ENCODE results near the gene FOXO3. TPM values are rescaled to one million over a fixed set of nuclear protein-coding genes. Genes with fewer than 3 reads are reported as not detected.
A peak's percentile ranks its signal among the peaks of the same experiment; 100 is the strongest.

Gene FOXO3
- polyA plus RNA-seq, 1 of the 3 experiments (the other 2 are of a cell fraction), result 8.1 TPM

- TF ChIP-seq PBX3 (IDR thresholded peaks at IDR 0.05), result peak; percentile 99
- TF ChIP-seq FOSL2 (IDR thresholded peaks at IDR 0.05; ENCODE audit: borderline replicate concordance, low read depth), result 0 out of 2 replicates have a peak, but pooled peaks have one; percentile 16
- no peak for TF ChIP-seq GABPA (IDR thresholded peaks at IDR 0.05; ENCODE audit: low read depth)
- TF ChIP-seq TCF12 (IDR thresholded peaks at IDR 0.05), result peak; percentile 18; the same call in 1 of the 2 replicates
- TF ChIP-seq, protein P1, sequence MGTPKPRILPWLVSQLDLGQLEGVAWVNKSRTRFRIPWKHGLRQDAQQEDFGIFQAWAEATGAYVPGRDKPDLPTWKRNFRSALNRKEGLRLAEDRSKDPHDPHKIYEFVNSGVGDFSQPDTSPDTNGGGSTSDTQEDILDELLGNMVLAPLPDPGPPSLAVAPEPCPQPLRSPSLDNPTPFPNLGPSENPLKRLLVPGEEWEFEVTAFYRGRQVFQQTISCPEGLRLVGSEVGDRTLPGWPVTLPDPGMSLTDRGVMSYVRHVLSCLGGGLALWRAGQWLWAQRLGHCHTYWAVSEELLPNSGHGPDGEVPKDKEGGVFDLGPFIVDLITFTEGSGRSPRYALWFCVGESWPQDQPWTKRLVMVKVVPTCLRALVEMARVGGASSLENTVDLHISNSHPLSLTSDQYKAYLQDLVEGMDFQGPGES (IDR thresholded peaks at IDR 0.05; ENCODE audit: low read depth, low read length), result 0 out of 2 replicates have a peak, but pooled peaks have one; percentile 27
- 0 out of 2 replicates have a peak, but pooled peaks have one; percentile 11 for TF ChIP-seq ELF1 (IDR thresholded peaks at IDR 0.05)
- TF ChIP-seq MEF2A (IDR thresholded peaks at IDR 0.05; ENCODE audit: borderline replicate concordance, low read depth), result no peak
- TF ChIP-seq TEAD4 (IDR thresholded peaks at IDR 0.05; ENCODE audit: borderline replicate concordance, insufficient read depth), result no peak
- no peak for TF ChIP-seq CTCF (IDR thresholded peaks at IDR 0.05)
- TF ChIP-seq, protein P2, sequence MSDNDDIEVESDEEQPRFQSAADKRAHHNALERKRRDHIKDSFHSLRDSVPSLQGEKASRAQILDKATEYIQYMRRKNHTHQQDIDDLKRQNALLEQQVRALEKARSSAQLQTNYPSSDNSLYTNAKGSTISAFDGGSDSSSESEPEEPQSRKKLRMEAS (IDR thresholded peaks at IDR 0.05; ENCODE audit: low read depth), result peak; percentile 88
- no peak; the same call in 1 of the 2 replicates for TF ChIP-seq MXI1 (IDR thresholded peaks at IDR 0.05; ENCODE audit: low read depth, low read length)
- peak; percentile 81 for TF ChIP-seq RFX5 (IDR thresholded peaks at IDR 0.05; ENCODE audit: low read length)
- no peak for TF ChIP-seq EP300 (IDR thresholded peaks at IDR 0.05; ENCODE audit: borderline replicate concordance in 1 of 2, low read depth in 1 of 2, low read length in 1 of 2)
- no peak for TF ChIP-seq GATA2 (CRISPR knock-in tag; IDR thresholded peaks at IDR 0.05)
- TF ChIP-seq SMC3 (IDR thresholded peaks at IDR 0.05; ENCODE audit: low read depth, low read length), result peak; percentile 28; the same call in 1 of the 2 replicates
- no peak for TF ChIP-seq FOXM1 (IDR thresholded peaks at IDR 0.05; ENCODE audit: low read depth)
- no peak for TF ChIP-seq RXRA (IDR thresholded peaks at IDR 0.05; ENCODE audit: borderline replicate concordance, low read depth)
- peak; percentile 69 for TF ChIP-seq CHD2 (IDR thresholded peaks at IDR 0.05; ENCODE audit: low read length, partially characterized antibody)
- TF ChIP-seq, protein P3, sequence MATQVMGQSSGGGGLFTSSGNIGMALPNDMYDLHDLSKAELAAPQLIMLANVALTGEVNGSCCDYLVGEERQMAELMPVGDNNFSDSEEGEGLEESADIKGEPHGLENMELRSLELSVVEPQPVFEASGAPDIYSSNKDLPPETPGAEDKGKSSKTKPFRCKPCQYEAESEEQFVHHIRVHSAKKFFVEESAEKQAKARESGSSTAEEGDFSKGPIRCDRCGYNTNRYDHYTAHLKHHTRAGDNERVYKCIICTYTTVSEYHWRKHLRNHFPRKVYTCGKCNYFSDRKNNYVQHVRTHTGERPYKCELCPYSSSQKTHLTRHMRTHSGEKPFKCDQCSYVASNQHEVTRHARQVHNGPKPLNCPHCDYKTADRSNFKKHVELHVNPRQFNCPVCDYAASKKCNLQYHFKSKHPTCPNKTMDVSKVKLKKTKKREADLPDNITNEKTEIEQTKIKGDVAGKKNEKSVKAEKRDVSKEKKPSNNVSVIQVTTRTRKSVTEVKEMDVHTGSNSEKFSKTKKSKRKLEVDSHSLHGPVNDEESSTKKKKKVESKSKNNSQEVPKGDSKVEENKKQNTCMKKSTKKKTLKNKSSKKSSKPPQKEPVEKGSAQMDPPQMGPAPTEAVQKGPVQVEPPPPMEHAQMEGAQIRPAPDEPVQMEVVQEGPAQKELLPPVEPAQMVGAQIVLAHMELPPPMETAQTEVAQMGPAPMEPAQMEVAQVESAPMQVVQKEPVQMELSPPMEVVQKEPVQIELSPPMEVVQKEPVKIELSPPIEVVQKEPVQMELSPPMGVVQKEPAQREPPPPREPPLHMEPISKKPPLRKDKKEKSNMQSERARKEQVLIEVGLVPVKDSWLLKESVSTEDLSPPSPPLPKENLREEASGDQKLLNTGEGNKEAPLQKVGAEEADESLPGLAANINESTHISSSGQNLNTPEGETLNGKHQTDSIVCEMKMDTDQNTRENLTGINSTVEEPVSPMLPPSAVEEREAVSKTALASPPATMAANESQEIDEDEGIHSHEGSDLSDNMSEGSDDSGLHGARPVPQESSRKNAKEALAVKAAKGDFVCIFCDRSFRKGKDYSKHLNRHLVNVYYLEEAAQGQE (IDR thresholded peaks at IDR 0.05; ENCODE audit: low read depth, low read length), result no peak
- no peak for TF ChIP-seq FOXJ3 (CRISPR knock-in tag; IDR thresholded peaks at IDR 0.05)
These were observed 2.2 kb upstream of the FOXO3 start (continued) for GRCh38 chr6:108558372-108559096.

All from SK-N-SH (cell line).